HG03039 (cell line): Measurements from ENCODE around the gene ASXL1.

Experiments
- ATAC-seq: cut with Tn5 transposase; IDR thresholded peaks from one replicate; pipeline ENCODE4 v1.9.1; 2021; ENCODE audit warnings: mild to moderate bottlenecking, moderate library complexity; ENCODE audit not compliant: unreplicated experiment

ASXL1 gene

GRCh38 chr20:32437391-32438074 is 79.4 kb downstream of the ASXL1 start:
- no peak for ATAC-seq

- ATAC-seq, result no peak
These were observed 80.3 kb downstream of the ASXL1 start for GRCh38 chr20:32438331-32438858.

- no peak for ATAC-seq
These were observed 81.2 kb downstream of the ASXL1 start for GRCh38 chr20:32439132-32439829.

GRCh38 chr20:32440069-32440757 is 82.1 kb downstream of the ASXL1 start:
- ATAC-seq, result no peak

GRCh38 chr20:32440758-32441078 is 82.6 kb downstream of the ASXL1 start:
- ATAC-seq, result no peak

GRCh38 chr20:32441638-32442037 is 83.5 kb downstream of the ASXL1 start:
- no peak for ATAC-seq

- ATAC-seq, result no peak
These were observed 84.7 kb downstream of the ASXL1 start for GRCh38 chr20:32442630-32443373.

GRCh38 chr20:32443386-32443974 is 85.3 kb downstream of the ASXL1 start:
- ATAC-seq, result no peak

GRCh38 chr20:32444474-32445220 is 86.5 kb downstream of the ASXL1 start:
- no peak for ATAC-seq

- ATAC-seq, result no peak
These were observed 87.6 kb downstream of the ASXL1 start for GRCh38 chr20:32445539-32446273.

GRCh38 chr20:32446301-32447100 is 88.4 kb downstream of the ASXL1 start:
- ATAC-seq, result no peak

- ATAC-seq, result no peak
These were observed 89.3 kb downstream of the ASXL1 start for GRCh38 chr20:32447136-32448027.

- ATAC-seq, result no peak
These were observed 90.3 kb downstream of the ASXL1 start for GRCh38 chr20:32448306-32449056.

- no peak for ATAC-seq
These were observed 91.1 kb downstream of the ASXL1 start for GRCh38 chr20:32449057-32449889.

- ATAC-seq, result no peak
These were observed 91.8 kb downstream of the ASXL1 start for GRCh38 chr20:32449890-32450401.
